Activated CD4-positive, alpha-beta T cell treated with anti-CD3 and anti-CD28 coated beads, Interleukin-2, amount 10 ng/mL, durations not matched to agents 7 days and 5 days (primary cell): Measurements from ENCODE around the gene STAM2. TPM values are rescaled to one million over a fixed set of nuclear protein-coding genes. Genes with fewer than 3 reads are reported as not detected.

Experiments used
- CTCF ChIA-PET: fragments of 350-600 bp; sonication (Branson Sonifier 250); formaldehyde crosslinking; loops from one replicate; lab custom pipeline; 2021; ENCODE audit warnings: antibody characterized with exemption; lab: Charles Lee
- POLR2A ChIA-PET: fragments of 350-600 bp; sonication (Branson Sonifier 250); formaldehyde crosslinking; loops from one replicate; lab custom pipeline; 2021; ENCODE audit warnings: antibody characterized with exemption; lab: Charles Lee
- DNase-seq: peaks from one replicate; pipeline ENCODE4 v3.0.0-alpha.2; 2020
- H3K27ac Mint-ChIP-seq: one replicate; pipeline ENCODE4 v1.8.0; 2021; ENCODE audit warnings: mild to moderate bottlenecking, moderate library complexity, mixed read lengths
- H3K27me3 Mint-ChIP-seq: one replicate; pipeline ENCODE4 v1.8.0; 2021; ENCODE audit warnings: mixed read lengths
- H3K36me3 Mint-ChIP-seq: one replicate; pipeline ENCODE4 v1.8.0; 2021; ENCODE audit warnings: low read depth, mixed read lengths
- H3K4me1 Mint-ChIP-seq: one replicate; pipeline ENCODE4 v1.8.0; 2021; ENCODE audit warnings: mixed read lengths
- H3K4me3 Mint-ChIP-seq: one replicate; pipeline ENCODE4 v1.8.0; 2021; ENCODE audit warnings: mild to moderate bottlenecking, moderate library complexity, mixed read lengths
- H3K9me3 Mint-ChIP-seq: one replicate; pipeline ENCODE4 v1.8.0; 2021; ENCODE audit warnings: mixed read lengths
- total RNA-seq, 2 experiments: library from RNA; stranded (reverse); gene quantifications; one replicate each; pipeline ENCODE4 v1.2.3, GENCODE V29; 2021

Gene STAM2
- total RNA-seq, 2 experiments from 2014 or later: 16.5 to 20.1 TPM

- DNase-seq: no peak
- Mint-ChIP-seq H3K36me3 (no peaks in the 10 kb centered on the region), H3K9me3 (no peaks in the 10 kb centered on the region), H3K27me3 (peaks cover 2% of the 10 kb centered on the region), H3K4me1 (no peaks in the 10 kb centered on the region), H3K4me3 (no peak overlapping the region), H3K27ac (no peak overlapping the region)
- ChIA-PET POLR2A (no interaction called here), CTCF (no interaction called here)
These were observed 97.5 kb downstream of the STAM2 start for GRCh38 chr2:152078023-152078422.

GRCh38 chr2:152075461-152076050, 100.0 kb downstream of the STAM2 start:
- H3K27ac Mint-ChIP-seq: no peak overlapping the region
- DNase-seq: no peak
- POLR2A ChIA-PET: no interaction called here

GRCh38 chr2:152072011-152072410, 103.6 kb downstream of the STAM2 start:
- POLR2A ChIA-PET: no interaction called here
- Mint-ChIP-seq H3K36me3 (no peaks in the 10 kb centered on the region), H3K4me1 (no peaks in the 10 kb centered on the region), H3K9me3 (no peaks in the 10 kb centered on the region), H3K4me3 (no peak overlapping the region), H3K27ac (no peak overlapping the region), H3K27me3 (peaks cover 2% of the 10 kb centered on the region)
- DNase-seq: no peak
- CTCF ChIA-PET: no interaction called here

More at GRCh38 chr2:152075461-152076050, 100.0 kb downstream of the STAM2 start:
- no peaks in the 10 kb centered on the region for H3K36me3 Mint-ChIP-seq
- H3K4me3 Mint-ChIP-seq: no peak overlapping the region
- H3K27me3 Mint-ChIP-seq: peaks cover 2% of the 10 kb centered on the region
- no peaks in the 10 kb centered on the region for H3K9me3 Mint-ChIP-seq
- H3K4me1 Mint-ChIP-seq: no peaks in the 10 kb centered on the region
- CTCF ChIA-PET: interaction anchor here (0.7 kb wide), 1 partner anchor 7 kb away, joined by 3 read pairs; no protein-coding TSS in a partner anchor

GRCh38 chr2:152071518-152071917, 104.0 kb downstream of the STAM2 start:
- no peak for DNase-seq
- H3K27ac Mint-ChIP-seq: no peak overlapping the region
- no peaks in the 10 kb centered on the region for H3K27me3 Mint-ChIP-seq

GRCh38 chr2:152071092-152071491, 104.5 kb downstream of the STAM2 start:
- DNase-seq: no peak
- ChIA-PET POLR2A (no interaction called here), CTCF (no interaction called here)
- H3K9me3 Mint-ChIP-seq: no peaks in the 10 kb centered on the region
- H3K36me3 Mint-ChIP-seq: no peaks in the 10 kb centered on the region
- no peaks in the 10 kb centered on the region for H3K27me3 Mint-ChIP-seq
- no peak overlapping the region for H3K4me3 Mint-ChIP-seq
- no peak overlapping the region for H3K27ac Mint-ChIP-seq
- H3K4me1 Mint-ChIP-seq: no peaks in the 10 kb centered on the region

More at GRCh38 chr2:152071518-152071917, 104.0 kb downstream of the STAM2 start:
- Mint-ChIP-seq H3K9me3 (no peaks in the 10 kb centered on the region), H3K4me3 (no peak overlapping the region), H3K4me1 (no peaks in the 10 kb centered on the region), H3K36me3 (no peaks in the 10 kb centered on the region)
- ChIA-PET POLR2A (no interaction called here), CTCF (no interaction called here)

- POLR2A ChIA-PET: no interaction called here
- CTCF ChIA-PET: interaction anchor here (0.6 kb wide), 1 partner anchor 8 kb away, joined by 3 read pairs; no protein-coding TSS in a partner anchor
These were observed 107.3 kb downstream of the STAM2 start for GRCh38 chr2:152068226-152068625.

GRCh38 chr2:152067823-152068222, 107.7 kb downstream of the STAM2 start:
- H3K27me3 Mint-ChIP-seq: peaks cover 1% of the 10 kb centered on the region
- no peaks in the 10 kb centered on the region for H3K9me3 Mint-ChIP-seq
- no peaks in the 10 kb centered on the region for H3K36me3 Mint-ChIP-seq

More at GRCh38 chr2:152068226-152068625, 107.3 kb downstream of the STAM2 start:
- no peaks in the 10 kb centered on the region for H3K27me3 Mint-ChIP-seq
- H3K27ac Mint-ChIP-seq: no peak overlapping the region
- no peak overlapping the region for H3K4me3 Mint-ChIP-seq
- H3K9me3 Mint-ChIP-seq: no peaks in the 10 kb centered on the region
- DNase-seq: no peak
- H3K4me1 Mint-ChIP-seq: no peaks in the 10 kb centered on the region
- no peaks in the 10 kb centered on the region for H3K36me3 Mint-ChIP-seq

More at GRCh38 chr2:152067823-152068222, 107.7 kb downstream of the STAM2 start:
- H3K4me3 Mint-ChIP-seq: no peak overlapping the region
- no peaks in the 10 kb centered on the region for H3K4me1 Mint-ChIP-seq
- DNase-seq: no peak
- POLR2A ChIA-PET: no interaction called here
- H3K27ac Mint-ChIP-seq: no peak overlapping the region
- CTCF ChIA-PET: no interaction called here

Other genes starting within 250 kb of the STAM2 start
- gene CACNB4, start 76.7 kb downstream of the STAM2 start, total RNA-seq: under 1 TPM; 0.12 to 0.21 TPM
- under 1 TPM; 0.46 to 0.64 TPM for gene FMNL2, start 159.4 kb upstream of the STAM2 start, total RNA-seq